Panc1 (cell line): Measurements from ENCODE around the gene GRIK3. TPM values are rescaled to one million over a fixed set of nuclear protein-coding genes. Genes with fewer than 3 reads are reported as not detected.

Source experiments
- ATAC-seq: fragments of 200-7000 bp; cut with Tn5 transposase; 2 replicates; pipeline ENCODE4 v1.9.1; 2020; ENCODE audit warnings: mild to moderate bottlenecking, moderate library complexity
- BruUV-seq: library from RNA; stranded (reverse); fragments of 400-500 nt; replicated peaks from 2 replicates; lab custom pipeline; 2021; lab: Mats Ljungman, UMichigan
- CTCF ChIA-PET: fragments of 300-600 bp; sonication (Branson Sonifier 250); formaldehyde crosslinking; loops from one replicate; lab custom pipeline; 2022; ENCODE audit warnings: antibody characterized with exemption; lab: Charles Lee
- POLR2A ChIA-PET: fragments of 300-600 bp; sonication (Branson Sonifier 250); formaldehyde crosslinking; loops from one replicate; lab custom pipeline; 2022; ENCODE audit warnings: antibody characterized with exemption; lab: Charles Lee
- DNase-seq: peaks from one replicate; pipeline ENCODE4 v3.0.0-alpha.2; 2010; ENCODE audit warnings: low read depth, low spot score
- H3K27ac ChIP-seq: 2 replicates; pipeline ENCODE4 v1.5.1; 2011; ENCODE audit warnings: mild to moderate bottlenecking, low read length, inconsistent platforms
- H3K27me3 ChIP-seq: fragments of 200-500 bp; sonication (Bioruptor generic); 2 replicates; pipeline ENCODE4 v1.6.0; 2014; ENCODE audit warnings: low read length, inconsistent platforms; ENCODE audit not compliant: control insufficient read depth, insufficient read depth
- H3K36me3 ChIP-seq: fragments of 200-500 bp; sonication (Bioruptor generic); 2 replicates; pipeline ENCODE4 v1.5.1; 2014; ENCODE audit warnings: inconsistent platforms, mild to moderate bottlenecking, low read length, moderate library complexity; ENCODE audit not compliant: control insufficient read depth, insufficient read depth
- H3K4me1 ChIP-seq: 2 replicates; pipeline ENCODE4 v1.5.1; 2011; ENCODE audit warnings: inconsistent platforms, mild to moderate bottlenecking, low read length, moderate library complexity; ENCODE audit not compliant: control insufficient read depth, insufficient read depth
- H3K4me3 ChIP-seq, 2 experiments: 2 replicates each; pipeline ENCODE4 v1.5.1; 2011 to 2012; ENCODE audit warnings: low read depth in 2 of 2, low read length in 2 of 2, mild to moderate bottlenecking in 2 of 2, inconsistent platforms in 1 of 2, moderate library complexity in 1 of 2
- H3K9me3 ChIP-seq: fragments of 200-500 bp; sonication (Bioruptor generic); 2 replicates; pipeline ENCODE4 v1.5.1; 2014; ENCODE audit warnings: low read depth, mild to moderate bottlenecking, inconsistent platforms, low read length, moderate library complexity; ENCODE audit not compliant: control insufficient read depth, insufficient read depth
- POLR2AphosphoS5 ChIP-seq: IDR thresholded peaks from 2 replicates; pipeline ENCODE4 v1.6.1; 2012; ENCODE audit warnings: mild to moderate bottlenecking, low read depth, low read length, moderate library complexity
- SIN3A ChIP-seq: IDR thresholded peaks from 2 replicates; pipeline ENCODE4 v1.6.1; 2012; ENCODE audit warnings: low read depth, mild to moderate bottlenecking, low read length, moderate library complexity, borderline replicate concordance; ENCODE audit not compliant: insufficient read depth
- TCF7L2 ChIP-seq: IDR thresholded peaks from 2 replicates; pipeline ENCODE4 v1.6.1; 2011; ENCODE audit warnings: mild to moderate bottlenecking, low read depth, low read length, inconsistent platforms
- in situ Hi-C: cut with HindIII; loops from 2 replicates; pipeline ENCODE4 v1.10.0; 2016; ENCODE audit warnings: low sequenced_read_pairs, low pct_unique_long_range_greater_than_20kb
- intact Hi-C: fragments of 100-400 bp; cut with micrococcal nuclease; formaldehyde crosslinking; loops from one replicate; pipeline ENCODE4 v1.10.0; 2022; ENCODE audit not compliant: unreplicated experiment
- total RNA-seq: library from RNA; stranded (reverse); gene quantifications from one replicate; pipeline ENCODE4 v1.2.1, GENCODE V29; 2021; ENCODE audit not compliant: unreplicated experiment
- TF ChIP-seq, protein P1 (sequence below), 2 experiments: IDR thresholded peaks; 2 replicates each; pipeline ENCODE4 v1.6.1; 2011 to 2012; ENCODE audit warnings: low read depth in 2 of 2, control low read depth in 1 of 2, low read length in 1 of 2, mild to moderate bottlenecking in 1 of 2, moderate library complexity in 1 of 2; ENCODE audit not compliant: insufficient read depth in 1 of 2
- TF ChIP-seq, protein P2 (sequence below): fragments of 450-650 bp; IDR thresholded peaks from 2 replicates; pipeline ENCODE4 v1.5.1; 2017; ENCODE audit warnings: mild to moderate bottlenecking

The GRIK3 gene
- total RNA-seq, 1 experiment from 2014 or later: not detected

GRCh38 chr1:36981126-36981525, 53.2 kb downstream of the GRIK3 start:
- CTCF ChIA-PET: no interaction called here
- H3K4me1 ChIP-seq: no peaks in the 10 kb centered on the region
- ATAC-seq: no peak
- no peak overlapping the region for H3K27ac ChIP-seq
- DNase-seq: no peak
- no TSS peak for BruUV-seq
- in situ Hi-C loops: no loop called here
- no peaks in the 10 kb centered on the region for H3K9me3 ChIP-seq
- peaks cover 5% of the 10 kb centered on the region; the same call in 1 of the 2 replicates for H3K27me3 ChIP-seq
- H3K36me3 ChIP-seq: no peaks in the 10 kb centered on the region
- POLR2A ChIA-PET: no interaction called here
- no peak overlapping the region for H3K4me3 ChIP-seq
- intact Hi-C loops: no loop called here
- TF ChIP-seq SIN3A (no peak), TCF7L2 (no peak), POLR2AphosphoS5 (no peak)
- TF ChIP-seq, protein P1, sequence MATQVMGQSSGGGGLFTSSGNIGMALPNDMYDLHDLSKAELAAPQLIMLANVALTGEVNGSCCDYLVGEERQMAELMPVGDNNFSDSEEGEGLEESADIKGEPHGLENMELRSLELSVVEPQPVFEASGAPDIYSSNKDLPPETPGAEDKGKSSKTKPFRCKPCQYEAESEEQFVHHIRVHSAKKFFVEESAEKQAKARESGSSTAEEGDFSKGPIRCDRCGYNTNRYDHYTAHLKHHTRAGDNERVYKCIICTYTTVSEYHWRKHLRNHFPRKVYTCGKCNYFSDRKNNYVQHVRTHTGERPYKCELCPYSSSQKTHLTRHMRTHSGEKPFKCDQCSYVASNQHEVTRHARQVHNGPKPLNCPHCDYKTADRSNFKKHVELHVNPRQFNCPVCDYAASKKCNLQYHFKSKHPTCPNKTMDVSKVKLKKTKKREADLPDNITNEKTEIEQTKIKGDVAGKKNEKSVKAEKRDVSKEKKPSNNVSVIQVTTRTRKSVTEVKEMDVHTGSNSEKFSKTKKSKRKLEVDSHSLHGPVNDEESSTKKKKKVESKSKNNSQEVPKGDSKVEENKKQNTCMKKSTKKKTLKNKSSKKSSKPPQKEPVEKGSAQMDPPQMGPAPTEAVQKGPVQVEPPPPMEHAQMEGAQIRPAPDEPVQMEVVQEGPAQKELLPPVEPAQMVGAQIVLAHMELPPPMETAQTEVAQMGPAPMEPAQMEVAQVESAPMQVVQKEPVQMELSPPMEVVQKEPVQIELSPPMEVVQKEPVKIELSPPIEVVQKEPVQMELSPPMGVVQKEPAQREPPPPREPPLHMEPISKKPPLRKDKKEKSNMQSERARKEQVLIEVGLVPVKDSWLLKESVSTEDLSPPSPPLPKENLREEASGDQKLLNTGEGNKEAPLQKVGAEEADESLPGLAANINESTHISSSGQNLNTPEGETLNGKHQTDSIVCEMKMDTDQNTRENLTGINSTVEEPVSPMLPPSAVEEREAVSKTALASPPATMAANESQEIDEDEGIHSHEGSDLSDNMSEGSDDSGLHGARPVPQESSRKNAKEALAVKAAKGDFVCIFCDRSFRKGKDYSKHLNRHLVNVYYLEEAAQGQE (IDR thresholded peaks at IDR 0.05; ENCODE audit: insufficient read depth in 1 of 2, low read depth in 2 of 2, low read length in 1 of 2): no peak
- TF ChIP-seq, protein P2, sequence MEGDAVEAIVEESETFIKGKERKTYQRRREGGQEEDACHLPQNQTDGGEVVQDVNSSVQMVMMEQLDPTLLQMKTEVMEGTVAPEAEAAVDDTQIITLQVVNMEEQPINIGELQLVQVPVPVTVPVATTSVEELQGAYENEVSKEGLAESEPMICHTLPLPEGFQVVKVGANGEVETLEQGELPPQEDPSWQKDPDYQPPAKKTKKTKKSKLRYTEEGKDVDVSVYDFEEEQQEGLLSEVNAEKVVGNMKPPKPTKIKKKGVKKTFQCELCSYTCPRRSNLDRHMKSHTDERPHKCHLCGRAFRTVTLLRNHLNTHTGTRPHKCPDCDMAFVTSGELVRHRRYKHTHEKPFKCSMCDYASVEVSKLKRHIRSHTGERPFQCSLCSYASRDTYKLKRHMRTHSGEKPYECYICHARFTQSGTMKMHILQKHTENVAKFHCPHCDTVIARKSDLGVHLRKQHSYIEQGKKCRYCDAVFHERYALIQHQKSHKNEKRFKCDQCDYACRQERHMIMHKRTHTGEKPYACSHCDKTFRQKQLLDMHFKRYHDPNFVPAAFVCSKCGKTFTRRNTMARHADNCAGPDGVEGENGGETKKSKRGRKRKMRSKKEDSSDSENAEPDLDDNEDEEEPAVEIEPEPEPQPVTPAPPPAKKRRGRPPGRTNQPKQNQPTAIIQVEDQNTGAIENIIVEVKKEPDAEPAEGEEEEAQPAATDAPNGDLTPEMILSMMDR: no peak

DNA sequence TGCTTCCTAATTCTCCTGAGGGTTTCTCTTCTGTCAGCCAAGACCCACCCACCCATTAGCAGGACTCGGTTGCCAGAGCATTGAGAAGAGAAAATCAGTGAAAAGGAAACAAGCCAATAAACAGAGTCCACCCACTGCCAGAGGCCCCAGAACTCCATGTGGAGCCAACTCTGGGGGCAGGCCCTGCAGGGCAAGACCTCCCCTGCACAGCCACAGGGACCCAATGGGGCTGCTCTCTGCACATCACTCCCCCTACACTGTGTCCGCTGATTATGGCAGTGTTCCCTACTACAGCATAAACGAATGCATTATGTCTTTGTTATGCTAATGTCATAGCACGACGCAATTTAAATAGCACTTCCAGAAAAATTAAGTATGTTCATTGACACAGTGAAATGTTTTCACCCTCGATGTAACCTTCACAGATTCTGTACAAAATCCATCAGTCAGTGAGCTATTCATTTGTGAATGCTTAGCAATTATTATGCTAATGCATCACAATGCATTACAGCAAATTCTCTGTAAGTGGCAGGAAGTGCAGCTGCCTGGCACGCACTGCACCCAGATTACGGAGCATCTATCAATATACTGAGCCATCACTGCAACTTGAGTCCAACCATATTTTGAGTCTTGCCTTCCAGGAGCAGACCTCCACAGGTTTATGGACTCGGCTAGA, 56.4 kb downstream of the GRIK3 start:
- ChIA-PET POLR2A (no interaction called here), CTCF (no interaction called here)
- no peak for ATAC-seq
- TF ChIP-seq, protein P1 (IDR thresholded peaks at IDR 0.05; ENCODE audit: insufficient read depth in 1 of 2, low read depth in 2 of 2, low read length in 1 of 2): no peak
- TF ChIP-seq POLR2AphosphoS5 (no peak), SIN3A (no peak), TCF7L2 (no peak)
- TF ChIP-seq, protein P2: no peak
- no TSS peak for BruUV-seq
- no peaks in the 10 kb centered on the region for H3K36me3 ChIP-seq
- peaks cover 5% of the 10 kb centered on the region; the same call in 1 of the 2 replicates for H3K27me3 ChIP-seq
- H3K27ac ChIP-seq: no peak overlapping the region
- intact Hi-C loops: no loop called here
- no peaks in the 10 kb centered on the region for H3K9me3 ChIP-seq
- in situ Hi-C loops: no loop called here
- H3K4me1 ChIP-seq: no peaks in the 10 kb centered on the region
- no peak overlapping the region for H3K4me3 ChIP-seq
- no peak for DNase-seq
